GM18951 (cell line): ENCODE measurements around the gene IFNAR2.
"Not testable (repeated sequence)": the region's sequence is repeated elsewhere in the genome, so short reads cannot be mapped to it uniquely, and the experiment has no call there.

Experiments used
- POLR2A ChIP-seq: IDR thresholded peaks from 4 replicates; pipeline ENCODE4 v1.6.1; 2011; ENCODE audit warnings: mild to moderate bottlenecking; ENCODE audit not compliant: insufficient read length, insufficient read depth; ENCODE audit errors: extremely low read depth
- in situ Hi-C: fragments of 300-500 bp; cut with MboI; formaldehyde crosslinking; loops from one replicate; pipeline ENCODE4 v1.12.0; 2022; ENCODE audit warnings: low sequenced_read_pairs, mixed read lengths, inconsistent platforms; ENCODE audit not compliant: unreplicated experiment

Gene IFNAR2

DNA sequence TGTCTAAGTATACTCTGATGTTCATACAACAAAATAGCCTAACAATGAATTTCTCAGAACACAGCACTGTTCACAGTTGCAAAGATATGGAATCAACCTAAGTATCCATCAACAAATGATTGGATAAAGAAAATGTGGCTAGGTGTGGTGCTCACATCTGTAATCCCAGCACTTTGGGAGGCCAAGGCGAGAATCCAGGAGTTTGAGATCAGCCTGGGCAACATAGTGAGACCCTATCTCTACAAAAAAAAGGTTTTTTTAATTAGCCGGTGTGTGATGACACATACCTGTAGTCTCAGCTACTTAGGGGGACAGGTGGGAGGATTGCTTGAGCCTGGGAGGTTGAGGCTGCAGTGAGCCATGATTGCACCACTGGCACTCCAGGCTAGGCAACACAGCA, 10.7 kb downstream of the IFNAR2 start:
- in situ Hi-C loops: no loop called here
- TF ChIP-seq POLR2A: no peak

- no peak for TF ChIP-seq POLR2A
- in situ Hi-C loops: no loop called here
Measured at GRCh38 chr21:33241846-33242245, 12.1 kb downstream of the IFNAR2 start.

- in situ Hi-C loops: not testable (repeated sequence)
Measured at GRCh38 chr21:33242846-33243245, 13.1 kb downstream of the IFNAR2 start.

GRCh38 chr21:33244082-33244778, 14.5 kb downstream of the IFNAR2 start:
- in situ Hi-C loops: no loop called here
- no peak for TF ChIP-seq POLR2A

- no peak for TF ChIP-seq POLR2A
- in situ Hi-C loops: no loop called here
Measured at GRCh38 chr21:33244779-33245105, 15.0 kb downstream of the IFNAR2 start.

DNA sequence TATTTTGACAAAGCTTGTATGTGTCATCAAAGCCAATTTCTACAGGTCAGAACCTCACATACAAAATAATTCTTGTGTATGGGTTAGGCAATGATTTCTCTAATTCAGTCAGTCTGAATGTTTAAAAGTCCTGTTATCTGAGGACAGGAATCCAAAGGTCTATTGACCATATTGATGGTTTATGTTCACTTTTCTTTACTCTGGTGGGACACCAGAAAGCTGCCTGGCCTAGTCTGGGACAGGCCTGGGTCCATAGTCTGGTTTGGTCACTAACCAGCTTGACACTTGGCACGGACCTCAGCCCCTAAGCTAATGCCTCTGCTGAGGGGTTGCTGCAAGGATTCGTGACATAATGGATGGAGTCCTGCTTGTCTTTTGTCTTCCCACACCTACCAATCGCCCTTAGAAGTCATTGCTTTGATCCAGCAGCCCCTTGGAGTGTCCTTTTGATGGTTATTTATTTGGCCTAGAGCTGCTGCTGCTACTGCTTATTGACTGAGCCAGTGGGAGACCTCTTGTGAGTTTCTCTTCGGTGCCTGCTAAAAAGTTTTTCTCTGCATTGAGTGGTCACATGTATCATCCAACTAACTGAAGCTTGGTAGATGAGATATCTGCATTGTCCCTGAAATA, 15.7 kb downstream of the IFNAR2 start:
- no peak for TF ChIP-seq POLR2A
- in situ Hi-C loops: no loop called here

- TF ChIP-seq POLR2A: no peak
- in situ Hi-C loops: no loop called here
Measured at GRCh38 chr21:33246506-33246905, 16.8 kb downstream of the IFNAR2 start.

DNA sequence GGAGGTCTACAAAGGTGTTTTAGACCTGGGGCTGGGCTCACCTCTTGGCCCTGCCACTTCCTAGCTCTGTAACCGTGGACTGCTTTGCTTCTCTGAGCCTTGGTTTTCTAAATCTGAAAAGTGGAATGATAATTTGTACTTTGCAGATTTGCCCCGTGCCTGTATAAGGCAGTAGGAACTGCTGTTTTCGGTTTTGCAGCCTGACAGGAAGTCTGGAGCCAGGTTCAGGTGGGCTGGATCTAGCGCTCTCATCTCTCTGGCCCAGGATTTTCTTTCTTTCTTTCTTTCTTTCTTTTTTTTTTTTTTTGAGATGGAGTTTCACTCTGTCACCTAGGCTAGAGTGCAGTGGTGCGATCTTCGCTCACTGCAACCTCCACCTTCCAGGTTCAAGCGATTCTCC, 17.2 kb downstream of the IFNAR2 start:
- in situ Hi-C loops: no loop called here
- no peak for TF ChIP-seq POLR2A

DNA sequence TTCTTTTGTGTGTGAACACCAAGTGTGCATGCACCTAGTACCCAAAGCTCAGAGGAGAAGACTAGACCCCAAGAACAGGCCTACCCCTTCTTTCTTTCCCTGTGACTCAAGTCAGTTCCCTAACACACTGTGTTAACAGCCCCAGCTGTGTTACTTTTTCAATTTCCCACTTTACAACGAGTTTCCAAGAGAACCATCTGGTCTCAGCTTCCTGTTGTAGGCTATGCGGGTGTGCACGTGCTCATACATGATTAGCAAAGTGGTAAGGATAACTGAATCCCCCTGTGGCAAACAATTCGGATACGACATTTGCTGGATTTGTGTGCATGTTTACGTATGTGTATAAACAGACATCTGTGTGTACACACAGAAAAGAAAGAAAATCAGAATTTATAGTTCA, 17.9 kb downstream of the IFNAR2 start:
- in situ Hi-C loops: no loop called here
- no peak for TF ChIP-seq POLR2A

DNA sequence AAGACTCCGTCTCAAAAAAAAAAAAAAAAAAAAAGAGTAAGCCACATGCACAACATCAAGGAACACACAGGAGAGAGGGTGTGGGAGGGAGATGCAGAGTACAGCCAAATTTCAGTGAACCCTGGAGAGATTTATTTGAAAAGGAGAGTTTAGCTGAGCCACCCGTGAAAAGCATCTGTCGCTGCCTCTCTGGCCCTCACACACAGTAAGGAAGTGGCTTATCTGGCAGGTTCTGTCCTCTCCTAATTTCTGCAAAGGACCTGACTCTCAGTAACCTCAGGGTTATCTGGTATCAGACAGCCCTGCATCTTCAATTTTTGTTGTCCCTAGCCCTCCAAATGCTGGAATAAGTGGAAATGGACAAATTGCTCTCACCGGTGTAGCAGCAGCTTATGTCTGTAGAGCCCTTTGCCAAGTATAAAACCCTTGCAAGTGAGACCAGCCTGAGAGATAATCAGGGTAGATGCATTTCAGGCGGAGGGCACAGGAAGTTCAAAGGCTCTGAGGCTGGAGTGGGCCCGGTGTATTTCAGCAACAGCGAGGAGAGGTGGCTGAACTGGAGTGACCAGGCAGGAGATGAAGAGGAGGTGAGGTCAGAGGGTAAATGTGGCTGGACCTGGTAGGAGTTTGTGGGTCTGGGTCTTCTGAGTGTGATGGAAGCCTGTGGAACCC, 19.7 kb downstream of the IFNAR2 start:
- in situ Hi-C loops: no loop called here
- TF ChIP-seq POLR2A: no peak

GRCh38 chr21:33251119-33251518, 21.4 kb downstream of the IFNAR2 start:
- in situ Hi-C loops: no loop called here
- TF ChIP-seq POLR2A: no peak

- in situ Hi-C loops: not testable (repeated sequence)
Measured at GRCh38 chr21:33253382-33253781, 23.6 kb downstream of the IFNAR2 start.

DNA sequence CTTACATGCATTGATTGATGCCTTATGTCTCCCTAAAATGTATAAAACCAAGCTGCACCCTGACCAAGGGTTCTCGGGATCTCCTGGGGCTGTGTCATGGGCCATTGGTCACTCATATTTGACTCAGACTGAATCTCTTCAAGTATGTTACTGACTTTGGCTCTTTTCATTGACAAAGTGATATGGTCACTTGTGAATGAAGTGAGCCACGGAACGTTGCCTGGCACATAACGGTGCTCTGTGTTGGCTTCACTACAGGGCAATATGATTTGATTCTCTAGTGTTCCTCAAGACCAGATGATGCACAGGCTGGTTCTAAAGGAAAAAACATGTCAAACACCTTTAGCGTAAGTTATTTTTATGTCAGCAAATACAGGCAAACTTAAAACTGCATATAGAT, 25.0 kb downstream of the IFNAR2 start:
- in situ Hi-C loops: no loop called here

DNA sequence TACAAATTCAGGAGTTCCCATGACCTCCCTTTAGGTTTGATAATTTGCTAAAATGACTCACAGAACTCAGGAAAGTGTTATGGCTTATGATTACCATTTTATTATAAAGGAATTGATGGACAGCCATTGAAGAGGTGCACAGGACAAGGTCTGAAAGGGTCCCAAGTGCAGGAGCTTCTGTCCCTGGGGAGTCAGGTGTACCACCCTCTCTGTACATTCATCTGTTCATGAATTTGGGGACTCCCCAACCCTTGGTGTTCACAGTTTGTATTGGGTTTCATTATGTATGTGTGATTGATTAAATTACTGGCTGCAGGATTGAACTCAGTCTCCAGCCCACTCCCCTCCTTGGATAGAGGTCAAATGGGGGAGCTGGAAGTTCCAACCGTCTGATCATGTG, 25.7 kb downstream of the IFNAR2 start:
- no peak for TF ChIP-seq POLR2A
- in situ Hi-C loops: no loop called here

More for the DNA sequence above, 25.0 kb downstream of the IFNAR2 start:
- TF ChIP-seq POLR2A: no peak

DNA sequence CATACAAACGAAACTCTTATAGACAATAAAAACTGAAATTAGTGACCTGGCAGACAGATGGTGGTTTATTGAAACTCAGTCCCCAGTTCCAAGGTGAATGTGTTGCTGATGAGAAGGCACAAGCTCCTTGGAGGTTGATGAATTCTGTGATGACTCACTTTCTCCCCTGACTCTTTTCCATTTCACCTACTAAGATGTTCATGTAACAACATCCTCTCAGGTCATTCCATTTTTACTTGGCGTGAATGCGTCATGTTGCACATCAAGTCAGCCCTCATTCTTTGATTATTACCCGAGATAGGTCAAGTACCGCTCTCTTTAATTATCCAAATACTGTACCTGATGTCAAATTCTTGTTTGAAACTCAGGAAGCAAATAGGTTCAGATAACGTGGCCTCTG, 26.3 kb downstream of the IFNAR2 start:
- TF ChIP-seq POLR2A: no peak
- in situ Hi-C loops: no loop called here
